ENCODE data around the gene JARID2. TPM values are rescaled to one million over a fixed set of nuclear protein-coding genes. Genes with fewer than 3 reads are reported as not detected.

Gene JARID2
- total RNA-seq, 1 experiment from 2014 or later = 180 TPM

- no peak for TF ChIP-seq JUN (CRISPR knock-in tag; IDR thresholded peaks at IDR 0.05)
Measured at GRCh38 chr6:15270402-15270801, 24.5 kb downstream of the JARID2 start (continued).

GRCh38 chr6:15272562-15272961 is 26.7 kb downstream of the JARID2 start:
- Mint-ChIP-seq H3K27me3 (ENCODE audit: low read depth) (no peaks in the 10 kb centered on the region), H3K4me1 (peaks cover 100% of the 10 kb centered on the region), H3K9me3 (no peaks in the 10 kb centered on the region), H3K36me3 (peaks cover 23% of the 10 kb centered on the region), H3K27ac (no peak overlapping the region), H3K4me3 (no peak overlapping the region)
- ChIA-PET CTCF (no interaction called here), POLR2A (interaction anchor here (0.5 kb wide), 1 partner anchor 1427 kb away, joined by 3 read pairs; no protein-coding TSS in a partner anchor)
- DNase-seq (ENCODE audit: low spot score) (no peak), ATAC-seq (no peak)
- TF ChIP-seq ZNF281 (CRISPR knock-in tag; IDR thresholded peaks at IDR 0.05) = no peak
- no peak for TF ChIP-seq E2F4 (CRISPR knock-in tag; IDR thresholded peaks at IDR 0.05; ENCODE audit: borderline replicate concordance, low read depth)
- no peak for TF ChIP-seq ERG (CRISPR knock-in tag; IDR thresholded peaks at IDR 0.05)
- TF ChIP-seq ZNF671 (CRISPR knock-in tag; IDR thresholded peaks at IDR 0.05) = no peak
- no peak for TF ChIP-seq AR (CRISPR knock-in tag; IDR thresholded peaks at IDR 0.05)
- TF ChIP-seq OVOL2 (CRISPR knock-in tag; IDR thresholded peaks at IDR 0.05; ENCODE audit: borderline replicate concordance) = no peak
- TF ChIP-seq JAZF1 (CRISPR knock-in tag; IDR thresholded peaks at IDR 0.05) = no peak
- no peak for TF ChIP-seq ZNF138 (CRISPR knock-in tag; conservative IDR thresholded peaks at IDR 0.05)
- no peak for TF ChIP-seq STAT6 (CRISPR knock-in tag; conservative IDR thresholded peaks at IDR 0.05; ENCODE audit: low read depth)
- TF ChIP-seq FOXJ3 (CRISPR knock-in tag; IDR thresholded peaks at IDR 0.05; ENCODE audit: borderline replicate concordance) = no peak
- TF ChIP-seq NR3C1 (CRISPR knock-in tag; conservative IDR thresholded peaks at IDR 0.05; ENCODE audit: low read depth) = no peak

Data from WTC11 (cell line).